ENCODE results near the gene CLSTN2.

CLSTN2 gene

DNA sequence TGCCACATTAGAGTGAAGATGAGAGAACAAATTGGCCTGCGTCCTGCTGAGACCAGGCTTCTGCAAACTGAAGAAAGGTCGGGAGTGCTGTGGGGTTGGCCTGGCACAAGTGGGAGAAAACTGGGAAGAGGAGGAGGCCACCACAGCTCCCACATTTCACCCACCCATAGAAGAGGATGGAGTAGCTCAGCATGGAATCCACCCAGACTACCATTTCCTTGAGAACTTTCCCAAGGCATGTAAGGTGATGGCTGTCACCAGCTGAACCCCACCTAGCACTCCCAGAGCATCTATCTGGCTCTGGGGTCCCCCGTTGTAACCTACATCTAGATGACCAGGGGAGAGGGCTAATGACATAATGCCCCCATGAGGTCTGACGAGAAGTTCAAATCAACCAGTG lies 622.5 kb downstream of the CLSTN2 start:
- H3K4me3 Mint-ChIP-seq, result no peak overlapping the region
- no peak for DNase-seq
- H3K27me3 Mint-ChIP-seq, result no peaks in the 10 kb centered on the region
- H3K4me1 Mint-ChIP-seq (ENCODE audit: low read depth), result no peaks in the 10 kb centered on the region
- H3K9me3 Mint-ChIP-seq, result no peaks in the 10 kb centered on the region
- H3K27ac Mint-ChIP-seq, result no peak overlapping the region
- no peaks in the 10 kb centered on the region for H3K36me3 Mint-ChIP-seq (ENCODE audit: low read depth)

DNA sequence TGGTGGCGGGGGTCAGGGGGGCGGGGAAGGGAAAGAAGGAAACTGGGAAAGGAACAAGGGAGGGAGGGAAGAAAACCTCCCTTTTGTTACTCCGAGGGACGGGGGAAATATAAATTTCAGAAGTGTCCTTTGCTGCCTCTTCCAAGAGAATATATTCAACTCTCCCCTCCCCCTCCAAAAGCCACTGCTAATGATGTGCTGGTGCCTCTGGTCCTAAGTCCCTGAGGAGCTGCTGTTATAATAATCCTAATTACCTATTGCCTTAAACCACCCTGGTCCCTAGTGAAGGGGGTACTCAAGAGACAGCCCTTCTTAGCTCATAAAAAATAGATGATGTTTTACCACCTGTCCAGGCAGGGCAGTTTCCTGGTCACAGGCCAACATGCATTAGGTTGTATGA lies 624.6 kb downstream of the CLSTN2 start:
- DNase-seq, result no peak

DNA sequence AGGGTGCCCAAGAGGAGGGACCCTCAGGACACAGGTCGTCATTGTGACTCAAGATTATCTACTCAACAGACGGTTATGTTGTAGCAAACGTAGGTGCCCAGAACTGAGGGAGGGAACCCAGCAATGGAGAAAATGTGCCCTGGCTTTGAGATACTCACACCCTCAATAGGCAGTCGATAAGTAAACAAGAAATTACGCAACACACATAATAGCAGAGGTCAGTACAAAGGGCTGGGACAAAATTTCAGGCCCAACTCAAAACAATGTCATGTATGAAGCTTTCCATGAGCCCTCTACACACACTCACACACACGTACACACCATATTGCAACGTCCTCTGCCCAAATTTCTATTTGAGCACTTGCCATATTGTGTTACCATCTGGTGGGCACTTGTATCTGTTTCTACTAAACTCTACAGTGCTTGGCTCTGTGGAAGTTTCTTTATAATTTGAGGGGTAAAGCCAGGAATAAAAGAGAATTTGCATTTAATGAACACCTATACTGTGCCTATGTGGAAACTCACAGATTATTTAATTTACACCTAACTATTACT lies 628.3 kb downstream of the CLSTN2 start:
- H3K4me3 Mint-ChIP-seq, result no peak overlapping the region

More for the DNA sequence above, 624.6 kb downstream of the CLSTN2 start:
- no peak overlapping the region for H3K27ac Mint-ChIP-seq
- no peak overlapping the region for H3K4me3 Mint-ChIP-seq
- H3K27me3 Mint-ChIP-seq, result no peaks in the 10 kb centered on the region
- no peaks in the 10 kb centered on the region for H3K4me1 Mint-ChIP-seq (ENCODE audit: low read depth)
- H3K9me3 Mint-ChIP-seq, result no peaks in the 10 kb centered on the region
- no peaks in the 10 kb centered on the region for H3K36me3 Mint-ChIP-seq (ENCODE audit: low read depth)

DNA sequence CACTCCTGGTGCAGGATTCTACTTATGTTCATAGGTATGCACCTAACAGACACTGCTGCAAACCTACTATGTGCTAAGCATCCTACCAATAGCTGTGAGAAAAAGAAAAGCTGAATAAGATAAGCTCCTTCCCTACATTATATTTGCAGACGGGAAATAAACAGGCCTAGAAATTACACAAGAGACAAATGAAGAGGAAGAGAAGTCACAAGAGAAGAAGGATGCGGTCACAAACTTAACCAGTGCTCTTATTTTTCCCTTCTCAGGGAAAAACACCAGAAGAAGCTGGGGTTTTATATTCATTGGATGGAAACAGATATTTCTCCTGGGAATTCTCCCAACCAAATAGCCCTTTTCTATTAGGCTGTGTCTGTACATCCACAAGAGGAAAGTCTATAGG lies 633.1 kb downstream of the CLSTN2 start:
- Mint-ChIP-seq H3K27me3 (no peaks in the 10 kb centered on the region), H3K4me3 (no peak overlapping the region), H3K9me3 (no peaks in the 10 kb centered on the region), H3K36me3 (ENCODE audit: low read depth) (no peaks in the 10 kb centered on the region), H3K27ac (no peak overlapping the region), H3K4me1 (ENCODE audit: low read depth) (no peaks in the 10 kb centered on the region)
- no peak for DNase-seq

More for the DNA sequence above, 628.3 kb downstream of the CLSTN2 start:
- Mint-ChIP-seq H3K9me3 (no peaks in the 10 kb centered on the region), H3K36me3 (ENCODE audit: low read depth) (no peaks in the 10 kb centered on the region), H3K4me1 (ENCODE audit: low read depth) (no peaks in the 10 kb centered on the region), H3K27me3 (no peaks in the 10 kb centered on the region), H3K27ac (no peak overlapping the region)
- DNase-seq, result no peak

DNA sequence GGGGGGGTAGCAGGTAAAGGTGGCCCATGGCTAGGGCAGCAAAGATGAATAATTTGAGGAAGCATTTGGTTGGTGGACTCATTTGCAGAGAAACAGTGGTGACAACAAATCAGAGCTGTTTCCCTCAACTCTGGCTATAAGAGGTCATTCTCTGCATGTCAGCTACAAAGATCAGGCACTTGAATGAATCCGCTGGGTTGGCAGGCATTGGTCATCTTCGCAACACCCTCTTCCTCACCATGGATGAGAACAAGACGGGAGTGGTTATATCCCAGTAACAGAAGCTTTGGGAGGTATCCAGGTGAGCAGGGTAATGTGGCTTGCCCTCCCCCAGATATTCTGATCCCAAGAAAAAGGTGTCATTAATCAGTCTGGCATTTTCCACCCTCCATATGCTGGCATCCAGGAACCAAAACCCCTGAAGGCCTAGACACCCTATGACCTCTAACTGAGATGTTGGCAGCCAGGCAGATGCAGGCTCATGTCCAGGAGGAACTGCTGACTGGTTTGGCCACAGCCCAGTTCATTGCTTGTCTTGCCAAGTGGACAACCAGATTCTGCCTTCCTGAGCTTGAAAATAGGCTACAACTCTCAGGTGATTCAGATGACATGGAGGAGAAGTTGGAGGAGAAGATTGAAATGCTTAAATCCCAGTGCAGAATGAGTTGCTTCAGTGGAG lies 634.0 kb downstream of the CLSTN2 start:
- Mint-ChIP-seq H3K9me3 (no peaks in the 10 kb centered on the region), H3K27ac (no peak overlapping the region), H3K4me3 (no peak overlapping the region), H3K36me3 (ENCODE audit: low read depth) (no peaks in the 10 kb centered on the region), H3K27me3 (no peaks in the 10 kb centered on the region), H3K4me1 (ENCODE audit: low read depth) (no peaks in the 10 kb centered on the region)
- no peak for DNase-seq

DNA sequence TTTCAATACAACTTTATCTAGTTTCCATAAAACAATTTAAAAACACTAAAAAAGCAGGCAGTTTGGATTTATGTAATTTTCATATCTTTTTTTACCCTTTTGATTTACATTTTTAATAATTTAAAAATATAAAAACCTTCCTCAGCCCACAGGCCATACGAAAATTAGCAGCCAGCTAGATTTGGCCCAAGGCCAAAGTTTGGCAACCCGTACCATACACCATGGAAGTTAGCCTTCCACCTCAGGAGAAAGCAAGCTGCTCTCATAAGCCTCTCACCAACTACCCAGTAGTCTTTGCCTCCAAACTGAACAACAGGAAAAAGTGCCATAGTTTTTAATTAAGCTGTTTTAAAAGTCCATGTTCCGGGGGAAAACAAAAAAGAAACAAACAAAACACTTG lies 635.6 kb downstream of the CLSTN2 start:
- no peak for DNase-seq
- Mint-ChIP-seq H3K27me3 (no peaks in the 10 kb centered on the region), H3K4me3 (no peak overlapping the region), H3K36me3 (ENCODE audit: low read depth) (no peaks in the 10 kb centered on the region), H3K9me3 (no peaks in the 10 kb centered on the region), H3K4me1 (ENCODE audit: low read depth) (no peaks in the 10 kb centered on the region), H3K27ac (no peak overlapping the region)

DNA sequence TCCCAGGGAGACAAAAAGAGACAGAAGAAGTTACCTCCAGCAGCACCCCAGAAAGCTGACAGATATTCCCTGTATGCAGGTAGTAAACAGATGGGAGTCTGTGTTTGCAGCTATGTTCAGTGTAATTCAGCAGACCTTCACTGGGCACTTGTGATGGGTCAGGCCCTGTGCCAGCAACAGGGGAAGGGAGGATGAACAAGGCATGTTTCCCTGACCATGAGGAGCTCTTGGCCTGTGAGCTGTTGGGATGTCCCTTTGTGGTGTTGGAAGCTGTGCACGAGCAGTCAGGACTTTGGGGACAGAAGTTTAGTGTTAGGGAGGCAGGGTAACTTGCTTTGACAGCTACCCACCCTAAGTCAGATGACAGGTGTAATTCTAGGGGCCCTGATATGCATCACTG lies 636.9 kb downstream of the CLSTN2 start:
- no peak for DNase-seq
- no peak overlapping the region for H3K27ac Mint-ChIP-seq
- no peaks in the 10 kb centered on the region for H3K4me1 Mint-ChIP-seq (ENCODE audit: low read depth)

DNA sequence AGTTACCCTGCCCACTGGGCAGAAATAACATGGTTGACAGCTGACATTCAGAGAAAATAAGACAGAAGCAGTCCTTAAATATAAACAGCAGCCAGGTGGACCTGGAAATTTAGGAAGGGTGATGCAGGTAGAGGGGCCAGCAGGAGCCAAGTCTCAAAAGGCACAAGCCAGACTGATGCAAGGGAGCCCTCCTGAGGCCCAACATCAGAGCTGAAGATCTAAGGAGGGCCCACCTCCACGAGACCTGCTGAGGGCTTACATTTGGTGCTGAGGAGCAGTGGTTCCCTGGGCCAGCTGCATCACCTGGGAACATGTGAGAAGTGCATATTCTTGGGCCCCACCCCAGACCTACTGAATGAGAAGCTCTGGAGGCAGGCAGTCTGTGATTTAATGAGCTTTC lies 637.3 kb downstream of the CLSTN2 start:
- H3K9me3 Mint-ChIP-seq, result no peaks in the 10 kb centered on the region
- no peaks in the 10 kb centered on the region for H3K4me1 Mint-ChIP-seq (ENCODE audit: low read depth)
- no peak overlapping the region for H3K27ac Mint-ChIP-seq
- H3K36me3 Mint-ChIP-seq (ENCODE audit: low read depth), result no peaks in the 10 kb centered on the region
- no peak overlapping the region for H3K4me3 Mint-ChIP-seq
- no peaks in the 10 kb centered on the region for H3K27me3 Mint-ChIP-seq
- DNase-seq, result no peak

More for the DNA sequence above, 636.9 kb downstream of the CLSTN2 start:
- Mint-ChIP-seq H3K36me3 (ENCODE audit: low read depth) (no peaks in the 10 kb centered on the region), H3K9me3 (no peaks in the 10 kb centered on the region), H3K4me3 (no peak overlapping the region), H3K27me3 (no peaks in the 10 kb centered on the region)

DNA sequence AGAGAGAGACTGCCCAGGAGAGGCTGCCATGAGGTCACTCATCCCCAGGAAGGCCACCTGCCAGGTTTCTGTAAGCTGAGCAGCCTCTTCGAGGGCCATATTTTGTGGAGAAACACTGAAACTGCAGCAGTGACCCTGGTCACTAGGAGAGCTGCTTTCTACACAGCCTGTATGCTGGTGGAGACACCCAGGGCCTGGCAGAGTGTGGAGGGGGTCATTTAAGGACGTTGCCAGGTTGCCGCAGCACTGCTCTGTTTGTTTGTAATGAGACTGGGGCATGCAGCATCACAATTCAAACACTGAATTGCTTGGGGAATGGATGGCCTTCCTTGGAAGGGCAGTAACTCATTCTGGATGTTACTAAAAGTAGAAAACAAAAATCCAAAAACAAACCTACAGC lies 638.0 kb downstream of the CLSTN2 start:
- H3K36me3 Mint-ChIP-seq (ENCODE audit: low read depth), result no peaks in the 10 kb centered on the region
- H3K27ac Mint-ChIP-seq, result no peak overlapping the region
- no peak for DNase-seq
- no peaks in the 10 kb centered on the region for H3K9me3 Mint-ChIP-seq
- no peaks in the 10 kb centered on the region for H3K27me3 Mint-ChIP-seq
- no peaks in the 10 kb centered on the region for H3K4me1 Mint-ChIP-seq (ENCODE audit: low read depth)
- H3K4me3 Mint-ChIP-seq, result no peak overlapping the region

DNA sequence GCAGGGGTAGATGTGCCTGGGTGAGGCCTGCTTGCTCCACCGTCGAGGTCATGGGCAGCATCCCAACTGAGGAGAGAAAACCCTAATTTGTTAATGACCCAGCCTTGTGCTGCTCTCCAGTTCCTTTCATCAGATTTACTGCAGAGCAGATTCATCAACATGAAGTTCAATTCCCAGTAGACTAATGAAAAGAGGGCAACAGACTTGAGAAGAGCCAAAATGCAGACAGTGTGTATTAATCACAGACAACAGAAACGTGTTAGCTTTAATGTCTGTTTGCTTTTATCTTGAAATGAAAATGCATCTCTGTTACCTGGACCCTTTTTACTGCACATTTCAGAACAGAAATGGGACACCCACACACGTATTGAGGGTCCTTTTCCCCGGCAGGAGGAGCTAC lies 639.4 kb downstream of the CLSTN2 start:
- Mint-ChIP-seq H3K27me3 (no peaks in the 10 kb centered on the region), H3K27ac (no peak overlapping the region), H3K9me3 (no peaks in the 10 kb centered on the region), H3K4me3 (no peak overlapping the region), H3K4me1 (ENCODE audit: low read depth) (no peaks in the 10 kb centered on the region), H3K36me3 (ENCODE audit: low read depth) (no peaks in the 10 kb centered on the region)
- no peak for DNase-seq

DNA sequence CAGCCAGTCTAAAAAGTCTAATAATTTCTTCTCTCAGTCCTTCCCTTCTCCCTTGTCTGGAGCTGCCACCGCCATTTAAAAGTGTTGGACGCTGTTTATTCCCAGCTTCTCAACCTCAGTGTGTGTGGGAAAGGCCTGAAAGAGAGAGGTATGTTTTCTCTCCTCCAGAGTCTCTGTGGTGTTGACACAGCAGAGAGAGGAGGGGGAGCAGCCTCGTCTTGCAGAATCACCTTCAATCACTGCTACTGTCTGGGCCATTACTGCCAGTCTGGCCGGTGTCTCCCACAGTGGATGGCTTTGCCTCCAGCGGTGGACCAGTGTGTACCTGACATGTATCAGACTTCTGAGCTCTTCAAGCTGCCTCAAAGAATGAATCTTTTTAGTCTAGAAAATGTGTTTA lies 641.5 kb downstream of the CLSTN2 start:
- no peak overlapping the region for H3K4me3 Mint-ChIP-seq
- H3K36me3 Mint-ChIP-seq (ENCODE audit: low read depth), result no peaks in the 10 kb centered on the region
- no peak overlapping the region for H3K27ac Mint-ChIP-seq
- H3K4me1 Mint-ChIP-seq (ENCODE audit: low read depth), result no peaks in the 10 kb centered on the region
- H3K9me3 Mint-ChIP-seq, result no peaks in the 10 kb centered on the region
- no peak for DNase-seq
- no peaks in the 10 kb centered on the region for H3K27me3 Mint-ChIP-seq

DNA sequence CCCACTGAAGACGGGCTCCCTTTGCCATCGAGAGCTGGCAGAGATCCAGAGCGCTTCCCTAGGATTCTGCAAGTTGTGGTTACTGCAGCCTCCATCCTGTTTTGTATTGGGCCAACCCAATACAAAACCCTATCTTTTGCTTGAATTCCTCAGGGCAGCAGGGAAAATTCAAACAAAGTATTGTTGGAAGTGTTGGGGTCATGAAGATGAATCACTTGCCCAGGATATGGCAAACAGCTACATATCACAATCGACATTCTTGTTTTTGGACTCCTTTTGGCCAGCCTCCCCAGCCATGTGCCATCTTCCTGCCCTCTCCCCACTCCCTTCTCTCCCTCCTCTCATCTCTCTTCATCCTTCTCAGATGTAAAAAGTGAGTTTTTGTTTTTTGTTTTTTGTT lies 642.9 kb downstream of the CLSTN2 start:
- Mint-ChIP-seq H3K4me1 (ENCODE audit: low read depth) (no peaks in the 10 kb centered on the region), H3K4me3 (no peak overlapping the region), H3K27me3 (no peaks in the 10 kb centered on the region), H3K36me3 (ENCODE audit: low read depth) (no peaks in the 10 kb centered on the region), H3K27ac (no peak overlapping the region), H3K9me3 (no peaks in the 10 kb centered on the region)
- no peak for DNase-seq

DNA sequence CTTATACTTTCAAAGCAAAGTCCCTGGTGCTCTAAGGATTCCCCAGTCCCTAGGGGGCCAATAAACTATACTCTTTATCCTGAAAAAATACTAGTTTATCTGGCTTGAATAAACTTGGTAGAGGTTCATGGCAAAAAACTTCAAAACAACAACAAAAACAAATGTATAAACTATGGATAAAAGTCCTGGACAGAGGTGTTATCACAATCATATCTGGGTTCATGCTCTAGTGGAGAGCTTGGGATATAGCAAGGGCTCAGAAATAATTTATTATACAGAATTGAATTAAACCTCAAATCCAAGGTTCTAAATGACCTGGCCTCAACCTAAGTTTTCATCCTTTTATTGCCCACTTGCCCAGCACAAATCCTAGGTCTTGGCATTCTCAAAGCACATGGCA lies 644.3 kb downstream of the CLSTN2 start:
- no peak overlapping the region for H3K4me3 Mint-ChIP-seq
- H3K9me3 Mint-ChIP-seq, result no peaks in the 10 kb centered on the region
- peaks cover 3% of the 10 kb centered on the region for H3K27me3 Mint-ChIP-seq
- no peaks in the 10 kb centered on the region for H3K36me3 Mint-ChIP-seq (ENCODE audit: low read depth)
- no peak overlapping the region for H3K27ac Mint-ChIP-seq
- DNase-seq, result no peak
- no peaks in the 10 kb centered on the region for H3K4me1 Mint-ChIP-seq (ENCODE audit: low read depth)

DNA sequence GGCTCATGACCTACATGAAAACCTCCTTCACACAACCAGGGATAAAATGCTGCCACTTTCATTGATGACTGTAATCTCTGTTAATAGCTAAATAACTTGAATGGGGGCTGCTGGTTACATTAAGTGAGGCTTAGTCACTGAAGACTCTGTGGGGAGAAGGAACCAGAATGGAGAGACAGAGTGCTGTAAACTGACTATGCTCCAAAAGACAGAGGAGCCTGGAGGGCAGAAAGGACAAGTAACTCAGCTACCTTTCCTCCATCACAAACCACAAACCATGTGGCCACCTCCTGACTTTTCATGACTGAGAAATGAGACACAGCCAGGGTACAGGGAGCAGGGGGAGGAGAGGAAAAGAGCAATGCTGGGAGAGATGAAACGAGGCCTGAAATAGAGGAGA lies 645.8 kb downstream of the CLSTN2 start:
- Mint-ChIP-seq H3K9me3 (no peaks in the 10 kb centered on the region), H3K36me3 (ENCODE audit: low read depth) (no peaks in the 10 kb centered on the region), H3K4me1 (ENCODE audit: low read depth) (no peaks in the 10 kb centered on the region), H3K27me3 (peaks cover 3% of the 10 kb centered on the region), H3K27ac (no peak overlapping the region), H3K4me3 (no peak overlapping the region)
- DNase-seq, result no peak

DNA sequence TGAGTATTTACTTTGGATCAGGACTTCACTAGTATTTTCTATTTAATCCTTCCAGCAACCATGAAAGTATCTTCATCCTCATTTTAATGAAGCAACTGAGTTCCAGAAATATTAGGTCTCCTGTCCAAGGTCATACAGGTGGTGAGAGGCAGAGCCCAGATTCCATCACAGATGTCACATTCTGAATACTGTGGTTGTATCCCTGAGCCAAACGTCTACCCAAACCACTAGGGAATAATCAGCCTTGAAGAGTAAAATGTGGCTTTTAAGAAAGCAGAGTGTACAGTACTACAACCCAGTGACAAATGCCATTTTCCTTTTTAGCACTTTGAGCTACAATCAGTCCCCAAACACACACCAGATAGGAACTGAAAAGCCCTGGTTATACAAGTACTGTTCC lies 649.6 kb downstream of the CLSTN2 start:
- no peaks in the 10 kb centered on the region for H3K36me3 Mint-ChIP-seq (ENCODE audit: low read depth)
- no peak for DNase-seq
- H3K27ac Mint-ChIP-seq, result no peak overlapping the region
- peaks cover 6% of the 10 kb centered on the region for H3K27me3 Mint-ChIP-seq
- no peaks in the 10 kb centered on the region for H3K9me3 Mint-ChIP-seq
- no peaks in the 10 kb centered on the region for H3K4me1 Mint-ChIP-seq (ENCODE audit: low read depth)
- H3K4me3 Mint-ChIP-seq, result no peak overlapping the region

DNA sequence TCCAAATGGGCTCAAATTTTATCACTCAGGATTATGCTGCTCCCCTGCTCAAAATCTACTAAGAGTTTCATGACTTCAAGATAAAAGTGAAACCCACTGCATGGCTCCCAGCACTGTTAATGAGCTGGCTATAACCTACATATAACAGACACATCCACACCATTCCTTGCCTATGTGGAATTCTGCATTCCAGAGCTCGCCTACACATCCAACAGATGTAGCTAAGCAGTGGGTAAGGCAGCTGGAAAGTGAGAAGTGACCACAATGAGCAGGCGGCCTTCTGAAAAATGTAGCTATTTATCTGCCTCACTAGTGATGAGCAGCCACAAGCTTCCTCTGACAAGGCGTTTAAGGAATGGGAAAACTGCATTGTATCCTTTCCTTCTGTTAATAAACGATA lies 650.8 kb downstream of the CLSTN2 start:
- peaks cover 6% of the 10 kb centered on the region for H3K27me3 Mint-ChIP-seq
- no peak for DNase-seq
- H3K27ac Mint-ChIP-seq, result no peak overlapping the region
- no peaks in the 10 kb centered on the region for H3K9me3 Mint-ChIP-seq
- H3K4me1 Mint-ChIP-seq (ENCODE audit: low read depth), result no peaks in the 10 kb centered on the region
- H3K36me3 Mint-ChIP-seq (ENCODE audit: low read depth), result no peaks in the 10 kb centered on the region
- H3K4me3 Mint-ChIP-seq, result no peak overlapping the region

Data from activated T-cell treated with anti-CD3 and anti-CD28 coated beads, Interleukin-2, amount 50 U/mL, for 24 hours (primary cell).